HG03095 (cell line): Measurements from ENCODE around the gene FRG2C.
"Not testable (repeated sequence)": the region's sequence is repeated elsewhere in the genome, so short reads cannot be mapped to it uniquely, and the experiment has no call there.

ENCODE experiments used
- ATAC-seq: cut with Tn5 transposase; IDR thresholded peaks from one replicate; pipeline ENCODE4 v1.9.1; 2021; ENCODE audit warnings: moderate library complexity; ENCODE audit not compliant: unreplicated experiment

FRG2C gene

DNA sequence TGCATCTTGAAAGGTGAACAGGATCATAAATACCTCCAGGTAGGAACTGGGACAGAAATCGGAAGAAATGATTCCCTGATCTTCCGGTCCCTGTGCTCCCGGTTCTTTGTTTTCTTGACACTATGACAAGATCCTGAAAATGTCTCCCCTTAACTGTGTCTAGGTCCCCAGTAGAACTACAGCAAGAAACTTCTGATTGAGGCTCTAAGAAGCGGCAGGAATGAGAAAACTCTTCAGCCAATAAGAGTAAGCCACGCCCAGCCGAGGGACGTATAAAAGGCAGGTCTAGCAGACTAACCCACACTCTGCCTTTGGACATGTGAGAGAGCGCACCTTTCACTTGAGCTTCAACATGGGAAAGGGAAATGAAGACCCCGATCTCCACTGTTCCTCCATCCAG lies at the start of gene FRG2C:
TSS of gene FRG2C (plus strand) at position 301 of the 400 bp plus-strand sequence. CDS start at position 353, 52 bp downstream.
- ATAC-seq: not testable (repeated sequence)

DNA sequence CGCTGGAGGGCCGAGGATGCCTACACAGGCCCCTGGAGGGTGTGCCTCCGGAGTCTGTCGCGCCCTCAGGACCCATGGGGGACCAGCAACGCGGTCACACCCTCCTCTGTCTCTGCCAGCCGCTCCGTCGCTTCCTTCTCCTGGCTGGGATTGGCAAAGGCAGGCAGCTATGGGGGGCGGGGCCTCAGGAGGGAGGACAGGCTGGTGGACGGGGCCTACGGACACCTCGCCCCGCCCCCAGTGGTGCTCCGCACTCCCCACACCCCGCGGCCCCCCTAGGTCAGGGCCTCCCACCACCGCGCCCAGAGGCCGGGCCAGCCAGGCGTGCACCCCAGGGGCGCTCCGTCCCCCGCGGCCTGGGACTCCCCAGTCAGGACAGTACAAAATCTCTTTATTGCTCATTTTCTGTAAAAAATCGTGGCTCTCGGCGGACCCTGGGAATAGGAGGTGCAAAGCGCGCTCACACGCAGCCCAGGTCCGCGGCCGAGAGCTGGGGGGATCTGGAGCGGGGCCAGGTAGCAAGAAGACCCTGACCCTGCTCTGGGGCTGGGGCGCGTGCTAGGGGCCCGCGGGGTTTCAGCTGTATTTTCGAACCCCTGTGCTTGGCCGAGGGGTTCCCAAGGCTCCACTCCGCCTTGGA lies 45.3 kb upstream of the FRG2C start:
- not testable (repeated sequence) for ATAC-seq

DNA sequence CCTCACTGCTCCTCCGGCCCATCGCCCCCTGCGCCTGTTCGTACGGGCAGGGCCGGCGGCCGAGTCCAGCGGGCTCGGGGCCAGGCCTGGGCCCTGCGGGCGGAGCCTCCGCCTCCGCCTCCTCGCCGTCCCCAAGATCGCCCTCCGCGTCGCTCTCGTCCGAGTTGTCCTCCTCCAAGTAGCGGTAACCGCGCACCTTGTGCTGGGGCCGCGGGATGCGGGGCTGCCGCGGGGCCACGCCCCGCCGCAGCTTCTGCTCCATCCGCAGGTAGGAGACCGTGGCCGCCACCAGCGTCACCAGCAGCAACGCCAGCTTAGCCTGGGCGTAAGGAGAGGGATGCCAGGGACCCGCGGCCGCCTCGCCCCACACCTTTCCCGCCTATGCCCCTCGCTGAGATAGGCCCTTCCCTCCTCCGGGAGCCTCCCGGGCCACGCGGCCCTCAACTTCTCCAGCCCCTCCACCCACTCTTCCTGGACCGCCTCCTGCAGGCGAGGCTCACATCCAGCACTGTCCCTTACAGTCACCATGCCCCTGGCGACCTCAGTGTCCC lies 44.6 kb upstream of the FRG2C start:
- ATAC-seq: not testable (repeated sequence)

DNA sequence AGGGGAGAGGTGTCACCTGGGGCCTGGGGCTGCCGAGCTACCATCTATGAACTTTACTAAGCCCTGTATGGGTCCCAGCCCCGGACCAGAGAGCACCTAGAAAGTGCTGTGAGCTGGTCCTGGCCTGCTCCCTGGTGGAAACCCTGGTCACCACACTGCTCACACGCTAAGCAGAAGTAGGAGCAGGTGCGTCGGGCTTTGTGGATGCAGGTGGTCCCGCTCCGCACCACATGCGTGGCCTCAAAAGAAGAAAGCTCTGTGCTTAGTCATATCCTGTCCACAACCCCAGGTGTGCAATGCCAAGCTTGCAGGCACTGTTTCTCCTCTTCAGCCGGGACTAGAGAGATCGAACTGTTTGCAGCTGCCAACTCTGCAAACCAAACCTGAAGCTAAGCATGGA lies 42.4 kb upstream of the FRG2C start:
- not testable (repeated sequence) for ATAC-seq

- not testable (repeated sequence) for ATAC-seq
These were observed 40.5 kb upstream of the FRG2C start for GRCh38 chr3:75623656-75624055.

GRCh38 chr3:75630887-75631535 lies 33.1 kb upstream of the FRG2C start:
- not testable (repeated sequence) for ATAC-seq

DNA sequence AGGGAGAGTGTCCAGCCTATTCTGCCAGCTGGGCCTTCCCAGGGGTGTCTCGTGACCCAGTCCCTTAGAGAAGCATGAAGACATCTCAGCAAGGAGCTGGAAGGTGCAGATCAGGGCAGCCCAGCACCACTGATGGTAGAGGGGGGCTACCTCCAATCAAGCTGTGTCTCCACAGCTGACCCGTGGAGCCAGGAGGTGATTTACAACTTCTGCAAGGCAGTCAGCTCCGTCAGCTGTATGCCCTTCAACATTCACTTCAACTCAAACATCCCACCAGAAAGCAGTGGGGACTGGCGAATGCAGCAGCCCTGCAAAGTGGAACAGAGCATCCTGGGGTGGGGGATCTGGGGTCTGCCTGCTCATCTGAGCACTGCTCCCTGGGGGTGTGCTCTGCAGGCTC lies 32.6 kb upstream of the FRG2C start:
- no peak for ATAC-seq

GRCh38 chr3:75638947-75639346 lies 25.2 kb upstream of the FRG2C start:
- not testable (repeated sequence) for ATAC-seq

- ATAC-seq: not testable (repeated sequence)
These were observed 23.0 kb upstream of the FRG2C start for GRCh38 chr3:75641107-75641517.

GRCh38 chr3:75643031-75643800 lies 20.9 kb upstream of the FRG2C start:
- not testable (repeated sequence) for ATAC-seq

- ATAC-seq: not testable (repeated sequence)
These were observed 18.6 kb upstream of the FRG2C start for GRCh38 chr3:75645548-75645947.

GRCh38 chr3:75650191-75650590 lies 13.9 kb upstream of the FRG2C start:
- ATAC-seq: no peak

GRCh38 chr3:75655101-75655904 lies 8.8 kb upstream of the FRG2C start:
- ATAC-seq: not testable (repeated sequence)

DNA sequence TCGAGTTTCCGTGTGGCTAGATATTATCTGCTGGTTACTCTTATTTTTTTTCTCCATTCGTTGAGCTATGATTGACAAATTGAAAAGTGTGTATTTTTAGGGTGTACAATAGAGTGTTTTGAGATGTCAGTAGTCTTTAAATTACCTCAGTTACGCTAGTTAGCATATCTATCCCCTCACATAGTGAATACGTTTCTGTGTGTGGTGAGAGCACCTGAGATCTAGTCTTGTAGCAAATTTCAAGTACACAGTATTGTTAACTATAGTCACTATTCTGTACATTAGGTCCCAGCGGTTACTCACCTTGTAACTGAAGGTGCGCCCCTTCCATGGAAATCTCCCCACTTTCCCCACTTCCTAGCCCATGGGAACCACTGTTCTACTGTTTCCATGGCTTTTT lies 8.2 kb upstream of the FRG2C start:
- not testable (repeated sequence) for ATAC-seq

GRCh38 chr3:75658411-75659107 lies 5.6 kb upstream of the FRG2C start:
- ATAC-seq: not testable (repeated sequence)

DNA sequence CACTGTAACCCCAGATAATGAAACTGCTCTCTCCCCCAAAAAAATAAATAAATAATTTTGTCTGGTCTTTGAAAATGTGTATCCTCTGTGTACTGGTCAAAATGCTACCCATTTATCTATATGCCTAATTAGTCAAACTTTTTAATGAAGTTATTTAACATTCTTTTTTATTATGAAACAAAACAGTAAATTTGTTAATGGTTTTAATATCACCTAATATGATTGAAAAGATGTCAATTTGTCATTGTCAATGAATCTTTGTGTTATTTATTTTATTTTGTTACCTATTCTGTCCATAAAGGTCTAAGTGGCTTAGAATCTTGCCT lies 5.1 kb upstream of the FRG2C start:
- not testable (repeated sequence) for ATAC-seq

GRCh38 chr3:75665626-75666025 lies 1.5 kb downstream of the FRG2C start:
- ATAC-seq: not testable (repeated sequence)

DNA sequence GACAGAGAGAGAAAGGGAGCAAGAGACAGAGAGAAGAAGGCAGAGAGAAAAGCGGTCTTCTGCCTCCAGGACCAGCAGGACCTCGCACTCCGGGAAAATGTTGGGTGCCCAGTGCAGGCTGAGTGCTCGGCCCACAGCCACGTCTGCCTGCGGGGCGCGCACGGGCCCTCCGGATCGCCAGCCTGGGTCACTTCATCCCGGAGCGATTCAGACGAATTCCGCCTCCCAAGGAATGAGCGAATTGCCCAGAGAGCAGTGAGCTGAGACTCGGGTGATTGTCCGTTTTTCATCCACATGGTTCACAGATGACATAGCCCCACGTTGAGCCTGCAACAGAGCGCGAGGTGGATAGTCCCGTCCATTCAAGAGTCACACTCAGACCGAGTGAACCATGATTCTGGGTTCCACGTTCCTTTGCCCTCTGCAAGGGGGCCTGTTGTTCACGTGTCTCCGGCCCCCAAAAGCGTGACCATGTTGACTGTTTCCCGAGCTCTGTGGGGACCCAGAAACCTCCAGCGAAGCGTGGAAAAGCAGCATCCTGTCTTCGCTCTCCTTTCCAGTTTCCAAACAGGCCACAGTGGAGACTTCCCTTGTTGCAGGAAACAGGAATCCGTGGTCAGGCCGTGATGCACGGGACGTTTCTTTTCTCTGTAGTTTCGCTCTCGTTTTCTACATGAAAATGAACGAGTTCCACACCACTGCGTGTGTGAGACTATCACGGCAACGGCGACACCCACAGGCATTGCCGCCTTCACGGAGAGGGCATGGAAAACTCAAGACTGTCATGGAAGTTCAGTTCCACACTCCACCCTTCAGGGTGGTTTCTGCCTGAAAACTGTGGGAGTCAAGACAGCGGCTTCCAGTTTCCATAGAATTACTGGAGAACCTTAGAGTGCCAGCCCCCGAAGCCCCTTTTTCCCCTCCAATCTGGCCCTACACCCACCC lies 3.9 kb downstream of the FRG2C start:
- ATAC-seq: not testable (repeated sequence)

DNA sequence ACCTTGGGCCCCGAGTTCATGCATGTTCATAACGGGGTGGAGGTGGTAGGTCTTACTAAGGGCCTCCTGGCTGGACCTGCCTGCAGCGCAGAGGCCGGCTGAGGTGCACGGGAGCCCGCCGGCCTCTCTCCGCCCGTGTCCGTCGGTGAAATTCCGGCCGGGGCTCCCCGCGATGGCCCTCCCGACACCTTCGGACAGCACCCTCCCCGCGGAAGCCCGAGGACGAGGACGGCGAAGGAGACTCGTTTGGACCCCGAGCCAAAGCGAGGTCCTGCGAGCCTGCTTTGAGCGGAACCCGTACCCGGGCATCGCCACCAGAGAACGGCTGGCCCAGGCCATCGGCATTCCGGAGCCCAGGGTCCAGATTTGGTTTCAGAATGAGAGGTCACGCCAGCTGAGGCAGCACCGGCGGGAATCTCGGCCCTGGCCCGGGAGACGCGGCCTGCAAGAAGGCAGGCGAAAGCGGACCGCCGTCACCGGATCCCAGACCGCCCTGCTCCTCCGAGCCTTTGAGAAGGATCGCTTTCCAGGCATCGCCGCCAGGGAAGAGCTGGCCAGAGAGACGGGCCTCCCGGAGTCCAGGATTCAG lies 4.7 kb downstream of the FRG2C start:
- not testable (repeated sequence) for ATAC-seq
